ENCODE data around the gene TDRD12. TPM values are rescaled to one million over a fixed set of nuclear protein-coding genes. Genes with fewer than 3 reads are reported as not detected.

The TDRD12 gene
- total and polyA plus RNA-seq, 2 of the 13 experiments (the other 11 are each of a cell fraction or from before 2014, with no cell fraction given) = 0.03 to 0.40 TPM

DNA sequence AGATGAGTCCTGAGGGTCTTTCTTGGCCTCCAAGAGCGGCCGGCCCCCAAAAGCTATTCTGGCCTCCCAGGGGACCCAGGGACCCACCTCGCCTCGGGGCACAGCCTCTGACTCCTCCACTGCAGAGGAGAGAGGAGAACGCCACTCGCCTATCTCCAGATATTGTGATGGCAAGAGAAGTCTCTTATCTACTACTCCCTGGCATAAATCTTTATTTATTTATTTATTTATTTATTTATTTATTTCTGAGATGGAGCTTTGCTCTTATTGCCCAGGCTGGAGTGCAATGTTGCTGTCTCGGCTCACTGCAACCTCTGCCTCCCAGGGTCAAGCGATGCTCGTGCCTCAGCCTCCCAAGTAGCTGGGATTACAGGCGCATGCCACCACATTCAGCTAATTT lies 139.0 kb downstream of the TDRD12 start:
- no TSS peak for BruUV-seq (replicated peaks)
- Histone ChIP-seq H3K79me2 (ENCODE audit: insufficient read depth, low read length) (no peaks in the 10 kb centered on the region), H3K27ac (ENCODE audit: extremely low read length, insufficient read depth, low read length) (no peak overlapping the region), H3K4me3 (replicated peaks in 1 of 3; ENCODE audit: insufficient read depth in 1 of 3, low read depth in 2 of 3, low read length in 3 of 3) (no peak overlapping the region), H3K9ac (ENCODE audit: insufficient read depth, low read depth, low read length) (no peak overlapping the region), H3K9me3 (ENCODE audit: low read length) (no peaks in the 10 kb centered on the region), H3K4me1 (ENCODE audit: insufficient read depth, low read length) (no peaks in the 10 kb centered on the region), H3K4me2 (ENCODE audit: low read depth, low read length) (no peak overlapping the region), H4K20me1 (ENCODE audit: insufficient read depth, low read length) (no peaks in the 10 kb centered on the region), H2AFZ (ENCODE audit: low read length) (no peak overlapping the region), H3K27me3 (ENCODE audit: control insufficient read depth in 1 of 2, insufficient read depth in 2 of 2, low read length in 2 of 2) (no peaks in the 10 kb centered on the region), H3K36me3 (replicated peaks in 1 of 2; ENCODE audit: control insufficient read depth in 1 of 2, insufficient read depth in 2 of 2, low read length in 2 of 2) (peaks cover 0 to 9% of the 10 kb centered on the region in 2 experiments; a peak in 3 of 5 replicates)
- no peak for FAIRE-seq
- WGBS (ENCODE audit: low lambda C conversion rate) = 95% methylated on average over 10 of the region's 10 CpGs
- DNase-seq (ENCODE audit: low spot score) = no peak
- ChIA-PET CTCF (ENCODE audit: low intra/inter-chr PET ratio, low total read pairs) (no interaction called here), POLR2A (no interaction called here)
- TF ChIP-seq PCBP2 (optimal IDR thresholded peaks at IDR 0.05; ENCODE audit: low read depth, low read length, poor library complexity, severe bottlenecking) (no peak), POLR2G (IDR thresholded peaks at IDR 0.05; ENCODE audit: low read depth, low read length) (no peak), MIER3 (CRISPR knock-in tag; IDR thresholded peaks at IDR 0.05; ENCODE audit: borderline replicate concordance) (no peak), KLF16 (CRISPR knock-in tag; IDR thresholded peaks at IDR 0.05) (no peak), KDM5B (CRISPR knock-in tag; IDR thresholded peaks at IDR 0.05; ENCODE audit: borderline replicate concordance) (no peak), MEF2D (CRISPR knock-in tag; IDR thresholded peaks at IDR 0.05) (no peak), TOE1 (CRISPR knock-in tag; IDR thresholded peaks at IDR 0.05) (no peak), RORA (CRISPR knock-in tag; IDR thresholded peaks at IDR 0.05) (no peak), ZFP41 (CRISPR knock-in tag; IDR thresholded peaks at IDR 0.05; ENCODE audit: borderline replicate concordance) (no peak), KDM4B (CRISPR knock-in tag; IDR thresholded peaks at IDR 0.05) (no peak), IRF2 (CRISPR knock-in tag; IDR thresholded peaks at IDR 0.05) (no peak), FOXC1 (CRISPR knock-in tag; IDR thresholded peaks at IDR 0.05; ENCODE audit: borderline replicate concordance) (no peak), ZNF460 (CRISPR knock-in tag; IDR thresholded peaks at IDR 0.05; ENCODE audit: borderline replicate concordance) (no peak)
- TF ChIP-seq, protein P1, sequence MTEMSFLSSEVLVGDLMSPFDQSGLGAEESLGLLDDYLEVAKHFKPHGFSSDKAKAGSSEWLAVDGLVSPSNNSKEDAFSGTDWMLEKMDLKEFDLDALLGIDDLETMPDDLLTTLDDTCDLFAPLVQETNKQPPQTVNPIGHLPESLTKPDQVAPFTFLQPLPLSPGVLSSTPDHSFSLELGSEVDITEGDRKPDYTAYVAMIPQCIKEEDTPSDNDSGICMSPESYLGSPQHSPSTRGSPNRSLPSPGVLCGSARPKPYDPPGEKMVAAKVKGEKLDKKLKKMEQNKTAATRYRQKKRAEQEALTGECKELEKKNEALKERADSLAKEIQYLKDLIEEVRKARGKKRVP (CRISPR knock-in tag; IDR thresholded peaks at IDR 0.05) = no peak
- TF ChIP-seq, protein P2, sequence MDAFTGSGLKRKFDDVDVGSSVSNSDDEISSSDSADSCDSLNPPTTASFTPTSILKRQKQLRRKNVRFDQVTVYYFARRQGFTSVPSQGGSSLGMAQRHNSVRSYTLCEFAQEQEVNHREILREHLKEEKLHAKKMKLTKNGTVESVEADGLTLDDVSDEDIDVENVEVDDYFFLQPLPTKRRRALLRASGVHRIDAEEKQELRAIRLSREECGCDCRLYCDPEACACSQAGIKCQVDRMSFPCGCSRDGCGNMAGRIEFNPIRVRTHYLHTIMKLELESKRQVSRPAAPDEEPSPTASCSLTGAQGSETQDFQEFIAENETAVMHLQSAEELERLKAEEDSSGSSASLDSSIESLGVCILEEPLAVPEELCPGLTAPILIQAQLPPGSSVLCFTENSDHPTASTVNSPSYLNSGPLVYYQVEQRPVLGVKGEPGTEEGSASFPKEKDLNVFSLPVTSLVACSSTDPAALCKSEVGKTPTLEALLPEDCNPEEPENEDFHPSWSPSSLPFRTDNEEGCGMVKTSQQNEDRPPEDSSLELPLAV (CRISPR knock-in tag; conservative IDR thresholded peaks at IDR 0.05; ENCODE audit: low read depth) = no peak
- TF ChIP-seq, protein P3, sequence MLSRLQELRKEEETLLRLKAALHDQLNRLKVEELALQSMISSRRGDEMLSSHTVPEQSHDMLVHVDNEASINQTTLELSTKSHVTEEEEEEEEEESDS (CRISPR knock-in tag; IDR thresholded peaks at IDR 0.05; ENCODE audit: borderline replicate concordance) = no peak
- TF ChIP-seq, protein P4, sequence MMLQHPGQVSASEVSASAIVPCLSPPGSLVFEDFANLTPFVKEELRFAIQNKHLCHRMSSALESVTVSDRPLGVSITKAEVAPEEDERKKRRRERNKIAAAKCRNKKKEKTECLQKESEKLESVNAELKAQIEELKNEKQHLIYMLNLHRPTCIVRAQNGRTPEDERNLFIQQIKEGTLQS (CRISPR knock-in tag; IDR thresholded peaks at IDR 0.05) = no peak
- TF ChIP-seq, protein P5, sequence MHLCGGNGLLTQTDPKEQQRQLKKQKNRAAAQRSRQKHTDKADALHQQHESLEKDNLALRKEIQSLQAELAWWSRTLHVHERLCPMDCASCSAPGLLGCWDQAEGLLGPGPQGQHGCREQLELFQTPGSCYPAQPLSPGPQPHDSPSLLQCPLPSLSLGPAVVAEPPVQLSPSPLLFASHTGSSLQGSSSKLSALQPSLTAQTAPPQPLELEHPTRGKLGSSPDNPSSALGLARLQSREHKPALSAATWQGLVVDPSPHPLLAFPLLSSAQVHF (CRISPR knock-in tag; IDR thresholded peaks at IDR 0.05) = no peak
- TF ChIP-seq, protein P6, sequence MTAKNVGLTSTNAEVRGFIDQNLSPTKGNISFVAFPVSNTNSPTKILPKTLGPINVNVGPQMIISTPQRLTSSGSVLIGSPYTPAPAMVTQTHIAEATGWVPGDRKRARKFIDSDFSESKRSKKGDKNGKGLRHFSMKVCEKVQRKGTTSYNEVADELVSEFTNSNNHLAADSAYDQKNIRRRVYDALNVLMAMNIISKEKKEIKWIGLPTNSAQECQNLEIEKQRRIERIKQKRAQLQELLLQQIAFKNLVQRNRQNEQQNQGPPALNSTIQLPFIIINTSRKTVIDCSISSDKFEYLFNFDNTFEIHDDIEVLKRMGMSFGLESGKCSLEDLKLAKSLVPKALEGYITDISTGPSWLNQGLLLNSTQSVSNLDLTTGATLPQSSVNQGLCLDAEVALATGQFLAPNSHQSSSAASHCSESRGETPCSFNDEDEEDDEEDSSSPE (CRISPR knock-in tag; IDR thresholded peaks at IDR 0.05) = no peak
- no peak for ATAC-seq
- intact Hi-C loops (cut with micrococcal nuclease; ENCODE audit: unreplicated experiment) = no loop called here
- in situ Hi-C loops (cut with HindIII; ENCODE audit: extremely low pct_ligation_motif_present, low pct_unique_long_range_greater_than_20kb) = no loop called here

Data from HepG2 (cell line).